Body of pancreas (tissue), 4 donors: Measurements from ENCODE around the gene PRG2. TPM values are rescaled to one million over a fixed set of nuclear protein-coding genes. Genes with fewer than 3 reads are reported as not detected.

ENCODE experiments used
- ATAC-seq: fragments of 150-250 bp; one replicate; pipeline ENCODE4 v1.9.1; 2016
- DNase-seq, 4 donors: peaks; one replicate each; pipeline ENCODE4 v3.0.0-alpha.2; 2019
- H3K27ac ChIP-seq, 4 donors: fragments of 200-600 bp; sonication (generic); 1 replicate in 3 of 4; 2 replicates in 1 of 4; pipeline versions ENCODE4 v1.5.1 to v1.6.1; 2016 to 2019; ENCODE audit warnings: mild to moderate bottlenecking in 1 of 4, mixed read lengths in 1 of 4, moderate library complexity in 1 of 4
- H3K27me3 ChIP-seq, 2 donors: fragments of 200-600 bp; sonication (generic); one replicate each; pipeline ENCODE4 v1.6.0; 2016; ENCODE audit warnings: mild to moderate bottlenecking in 1 of 2
- H3K36me3 ChIP-seq, 2 donors: fragments of 200-600 bp; sonication (generic); replicated peaks in 1 of 2; 2 replicates each; pipeline ENCODE4 v1.5.1; 2016; ENCODE audit warnings: low read depth in 2 of 2; ENCODE audit not compliant: insufficient read depth in 1 of 2
- H3K4me1 ChIP-seq: fragments of 200-600 bp; sonication (generic); one replicate; pipeline ENCODE4 v1.6.0; 2016
- H3K4me3 ChIP-seq, 2 donors: fragments of 200-600 bp; sonication (generic); 1 replicate in 1 of 2; 2 replicates in 1 of 2; pipeline ENCODE4 v1.5.1; 2016 to 2019
- H3K9me3 ChIP-seq, 3 donors: fragments of 200-600 bp; sonication (generic); 1 replicate in 2 of 3; 2 replicates in 1 of 3; pipeline ENCODE4 v1.5.1; 2016
- CTCF ChIP-seq, 7 experiments: fragments of 450-650 bp in 4 of 7; fragments of 200-600 bp in 3 of 7; sonication (generic) in 3 of 7; IDR thresholded peaks; one replicate each; pipeline ENCODE4 v1.5.1; 2016 to 2019; ENCODE audit warnings: antibody characterized with exemption in 7 of 7
- POLR2A ChIP-seq, 3 donors: fragments of 450-650 bp; IDR thresholded peaks; one replicate each; pipeline ENCODE4 v1.6.1; 2016; ENCODE audit warnings: antibody characterized with exemption in 3 of 3, mild to moderate bottlenecking in 2 of 3
- WGBS, 2 donors: methylation state at CpG; one replicate each; pipeline ENCODE4 v1.1.5; 2017; 5-methylcytosine and 5-hydroxymethylcytosine counted together
- intact Hi-C: fragments of 100-400 bp; cut with DNase I; formaldehyde crosslinking; loops from one replicate; pipeline ENCODE4 v1.15.1; 2023
- total RNA-seq, 2 donors: library from RNA; depleted of rRNA; stranded (reverse); fragments of >200 nt; gene quantifications; one replicate each; pipeline ENCODE4 v1.1.0, GENCODE V29; 2016

The PRG2 gene
- total RNA-seq, 2 donors from 2014 or later = not detected

GRCh38 chr11:57402188-57403002, 11.9 kb upstream of the PRG2 start:
- 49 to 55% methylated on average over 6 of the region's 6 CpGs for WGBS, 2 donors
- intact Hi-C loops = no loop called here

GRCh38 chr11:57399972-57400578, 9.6 kb upstream of the PRG2 start:
- ATAC-seq (no peak), DNase-seq (no peak)
- TF ChIP-seq POLR2A (IDR thresholded peaks at IDR 0.05) (no peak), CTCF (IDR thresholded peaks at IDR 0.05) (no peak)
- no peaks in the 10 kb centered on the region for H3K9me3 ChIP-seq
- no peak overlapping the region for H3K4me3 ChIP-seq
- WGBS, 2 donors = 71 to 83% methylated on average over 4 of the region's 4 CpGs
- intact Hi-C loops = no loop called here
- H3K27ac ChIP-seq = no peak overlapping the region
- H3K4me1 ChIP-seq = no peaks in the 10 kb centered on the region
- no peaks in the 10 kb centered on the region for H3K27me3 ChIP-seq
- H3K36me3 ChIP-seq = no peaks in the 10 kb centered on the region

More at GRCh38 chr11:57402188-57403002, 11.9 kb upstream of the PRG2 start:
- H3K36me3 ChIP-seq = no peaks in the 10 kb centered on the region
- TF ChIP-seq CTCF (IDR thresholded peaks at IDR 0.05) (no peak), POLR2A (IDR thresholded peaks at IDR 0.05) (no peak)
- no peak overlapping the region for H3K4me3 ChIP-seq
- H3K9me3 ChIP-seq = no peaks in the 10 kb centered on the region
- no peak overlapping the region for H3K27ac ChIP-seq
- ATAC-seq = no peak
- DNase-seq = no peak
- H3K4me1 ChIP-seq = no peaks in the 10 kb centered on the region
- H3K27me3 ChIP-seq = no peaks in the 10 kb centered on the region

- TF ChIP-seq POLR2A (IDR thresholded peaks at IDR 0.05) (no peak), CTCF (IDR thresholded peaks at IDR 0.05) (no peak)
- 83 to 84% methylated on average over 5 of the region's 5 CpGs for WGBS, 2 donors
- no peaks in the 10 kb centered on the region for H3K27me3 ChIP-seq
Observed at GRCh38 chr11:57399221-57399620, 8.8 kb upstream of the PRG2 start.

GRCh38 chr11:57397394-57397990, 7.0 kb upstream of the PRG2 start:
- TF ChIP-seq POLR2A (IDR thresholded peaks at IDR 0.05) (no peak), CTCF (IDR thresholded peaks at IDR 0.05) (no peak)
- no peaks in the 10 kb centered on the region for H3K36me3 ChIP-seq
- no peak overlapping the region for H3K4me3 ChIP-seq
- ATAC-seq = no peak
- H3K27ac ChIP-seq = no peak overlapping the region
- DNase-seq = no peak
- WGBS, 2 donors = 79 to 80% methylated on average over 4 of the region's 4 CpGs
- no peaks in the 10 kb centered on the region for H3K9me3 ChIP-seq
- no peaks in the 10 kb centered on the region for H3K27me3 ChIP-seq
- intact Hi-C loops = no loop called here
- H3K4me1 ChIP-seq = no peaks in the 10 kb centered on the region

More at GRCh38 chr11:57399221-57399620, 8.8 kb upstream of the PRG2 start:
- ATAC-seq (no peak), DNase-seq (no peak)
- H3K9me3 ChIP-seq = no peaks in the 10 kb centered on the region
- H3K36me3 ChIP-seq = no peaks in the 10 kb centered on the region
- intact Hi-C loops = no loop called here
- H3K4me1 ChIP-seq = no peaks in the 10 kb centered on the region
- H3K4me3 ChIP-seq = no peak overlapping the region
- H3K27ac ChIP-seq = no peak overlapping the region
